ENCODE data around the gene APBA2. TPM values are rescaled to one million over a fixed set of nuclear protein-coding genes. Genes with fewer than 3 reads are reported as not detected.

APBA2 gene
- total RNA-seq, 1 donor, result 4.7 TPM

- no peak for TF ChIP-seq CTCF (IDR thresholded peaks at IDR 0.05; ENCODE audit: insufficient read depth, low read depth, low read length)
- no peak for DNase-seq (ENCODE audit: low read depth)
- no peak overlapping the region for H3K4me3 ChIP-seq (ENCODE audit: low read depth, low read length)
Observed at GRCh38 chr15:28993720-28994053, 107.9 kb downstream of the APBA2 start.

- H3K4me3 ChIP-seq (ENCODE audit: low read depth, low read length), result no peak overlapping the region
Observed at GRCh38 chr15:28994142-28994830, 108.5 kb downstream of the APBA2 start.

DNA sequence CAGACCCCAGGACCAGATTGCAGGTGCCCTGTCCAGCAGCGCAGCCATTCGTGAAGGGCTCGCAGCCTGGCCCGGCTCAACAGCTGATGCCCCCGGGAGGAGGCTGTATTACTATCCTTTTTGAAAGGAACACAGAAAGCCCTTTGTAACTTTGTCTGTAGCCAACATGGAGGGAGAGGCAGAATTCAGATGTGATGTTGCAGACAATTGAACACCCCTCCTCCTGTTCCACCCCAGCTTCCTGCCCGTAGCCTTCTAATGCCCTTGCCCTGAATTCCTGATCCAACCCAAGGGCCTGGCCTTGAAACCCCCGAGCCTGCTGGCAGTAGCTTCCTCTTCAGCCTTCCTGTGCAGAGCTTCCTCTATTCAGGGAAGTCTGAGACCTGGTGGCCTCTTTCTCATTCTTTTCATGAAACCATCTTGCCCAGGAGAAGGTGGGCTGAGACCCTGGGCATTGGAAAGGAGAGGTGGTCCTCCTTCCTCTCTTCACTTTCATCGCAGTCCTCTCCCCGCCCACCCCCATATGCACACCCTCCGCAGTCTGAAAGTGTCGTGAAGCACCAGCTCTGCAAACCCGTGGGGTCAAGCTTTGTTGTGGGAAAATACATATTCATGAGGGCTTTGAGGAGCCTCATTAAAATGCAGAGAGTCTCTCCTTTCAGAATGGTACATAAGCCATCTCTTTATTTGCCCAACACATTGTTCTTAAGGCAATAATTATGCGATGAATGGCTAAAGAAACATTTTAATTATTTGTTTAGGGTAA lies 109.2 kb downstream of the APBA2 start:
- no peak for TF ChIP-seq CTCF (IDR thresholded peaks at IDR 0.05; ENCODE audit: insufficient read depth, low read depth, low read length)
- DNase-seq (ENCODE audit: low read depth), result no peak
- no peak overlapping the region for H3K4me3 ChIP-seq (ENCODE audit: low read depth, low read length)

More at GRCh38 chr15:28994142-28994830, 108.5 kb downstream of the APBA2 start:
- no peak for TF ChIP-seq CTCF (IDR thresholded peaks at IDR 0.05; ENCODE audit: insufficient read depth, low read depth, low read length)
- DNase-seq (ENCODE audit: low read depth), result no peak

- H3K4me3 ChIP-seq (ENCODE audit: low read depth, low read length), result no peak overlapping the region
- no peak for TF ChIP-seq CTCF (IDR thresholded peaks at IDR 0.05; ENCODE audit: insufficient read depth, low read depth, low read length)
- DNase-seq (ENCODE audit: low read depth), result no peak
Observed at GRCh38 chr15:28995705-28996104, 109.9 kb downstream of the APBA2 start.

DNA sequence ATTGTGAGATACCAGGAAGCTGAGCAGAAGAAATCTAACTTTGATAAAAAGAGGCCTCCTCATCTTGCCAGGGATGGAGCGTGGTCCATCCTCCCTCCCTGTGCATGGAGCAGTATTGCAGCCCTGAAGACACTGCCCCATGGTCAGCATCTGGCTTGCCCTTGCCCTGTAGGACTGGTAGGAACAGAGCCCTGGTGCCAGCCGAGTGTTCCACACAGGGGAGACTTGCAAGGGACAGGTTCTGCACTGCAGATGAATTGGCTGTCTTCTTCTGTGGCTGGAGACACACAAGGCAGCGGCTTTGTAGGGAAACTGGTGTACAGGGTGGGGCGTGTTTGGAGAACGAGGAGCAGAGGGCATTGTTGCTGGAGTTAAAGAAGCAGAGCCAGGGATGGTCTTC lies 110.5 kb downstream of the APBA2 start:
- H3K4me3 ChIP-seq (ENCODE audit: low read depth, low read length), result no peak overlapping the region
- no peak for DNase-seq (ENCODE audit: low read depth)
- TF ChIP-seq CTCF (IDR thresholded peaks at IDR 0.05; ENCODE audit: insufficient read depth, low read depth, low read length), result no peak

- DNase-seq (ENCODE audit: low read depth), result no peak
- TF ChIP-seq CTCF (IDR thresholded peaks at IDR 0.05; ENCODE audit: insufficient read depth, low read depth, low read length), result no peak
- H3K4me3 ChIP-seq (ENCODE audit: low read depth, low read length), result no peak overlapping the region
Observed at GRCh38 chr15:28996953-28997352, 111.2 kb downstream of the APBA2 start.
